WTC11 (cell line): ENCODE results near the gene KNOP1. TPM values are rescaled to one million over a fixed set of nuclear protein-coding genes. Genes with fewer than 3 reads are reported as not detected.

ENCODE experiments used
- ATAC-seq: fragments of 200-7000 bp; cut with Tn5 transposase; 2 replicates; pipeline ENCODE4 v1.10.0; 2021; ENCODE audit warnings: mild to moderate bottlenecking, moderate library complexity
- CTCF ChIA-PET: fragments of 300-600 bp; sonication (Branson Sonifier 250); formaldehyde crosslinking; loops from one replicate; lab custom pipeline; 2021; ENCODE audit warnings: antibody characterized with exemption; lab: Charles Lee
- POLR2A ChIA-PET: fragments of 350-600 bp; sonication (Branson Sonifier 250); formaldehyde crosslinking; loops from one replicate; lab custom pipeline; 2021; ENCODE audit warnings: antibody characterized with exemption; lab: Charles Lee
- DNase-seq: peaks from one replicate; pipeline ENCODE4 v3.0.0; 2021; ENCODE audit warnings: low spot score
- H3K27ac Mint-ChIP-seq: 2 replicates; pipeline ENCODE4 v1.8.0; 2021; ENCODE audit warnings: mixed read lengths
- H3K27me3 Mint-ChIP-seq: 2 replicates; pipeline ENCODE4 v1.8.0; 2021; ENCODE audit warnings: low read depth, mild to moderate bottlenecking, moderate library complexity, mixed read lengths
- H3K36me3 Mint-ChIP-seq: 2 replicates; pipeline ENCODE4 v1.8.0; 2021; ENCODE audit warnings: mixed read lengths
- H3K4me1 Mint-ChIP-seq: 2 replicates; pipeline ENCODE4 v1.8.0; 2022; ENCODE audit warnings: mixed read lengths
- H3K4me3 Mint-ChIP-seq: 2 replicates; pipeline ENCODE4 v1.8.0; 2021; ENCODE audit warnings: mild to moderate bottlenecking, moderate library complexity, mixed read lengths
- H3K9me3 Mint-ChIP-seq: 2 replicates; pipeline ENCODE4 v1.8.0; 2021; ENCODE audit warnings: mixed read lengths
- CDX4 ChIP-seq: fragments of 250-450 bp; sonication (Bioruptor Pico); IDR thresholded peaks from 2 replicates; pipeline ENCODE4 v1.9.0; 2021; ENCODE audit warnings: moderate library complexity, mild to moderate bottlenecking, inconsistent platforms, borderline replicate concordance
- ERG ChIP-seq: fragments of 250-450 bp; sonication (Bioruptor Pico); IDR thresholded peaks from 2 replicates; pipeline ENCODE4 v1.8.0; 2021; ENCODE audit warnings: mild to moderate bottlenecking
- GABPB1 ChIP-seq: sonication (generic); formaldehyde crosslinking; IDR thresholded peaks from 2 replicates; pipeline ENCODE4 v1.8.1; 2023; ENCODE audit warnings: mild to moderate bottlenecking, missing genetic modification reagents
- GRHL2 ChIP-seq: fragments of 250-450 bp; sonication (Bioruptor Pico); IDR thresholded peaks from 2 replicates; pipeline ENCODE4 v1.8.0; 2022; ENCODE audit warnings: mild to moderate bottlenecking, moderate library complexity; ENCODE audit not compliant: insufficient replicate concordance, severe bottlenecking
- MXD4 ChIP-seq: fragments of 250-450 bp; sonication (Bioruptor Pico); IDR thresholded peaks from 2 replicates; pipeline ENCODE4 v1.8.0; 2021; ENCODE audit warnings: mild to moderate bottlenecking, moderate library complexity, borderline replicate concordance
- PRRX2 ChIP-seq: fragments of 250-450 bp; sonication (Bioruptor Pico); IDR thresholded peaks from 2 replicates; pipeline ENCODE4 v1.8.0; 2021; ENCODE audit warnings: mild to moderate bottlenecking
- ZNF138 ChIP-seq: sonication (generic); formaldehyde crosslinking; conservative IDR thresholded peaks from 2 replicates; pipeline ENCODE4 v1.8.1; 2022; ENCODE audit warnings: mild to moderate bottlenecking, moderate library complexity, missing genetic modification reagents
- ZNF281 ChIP-seq: sonication (generic); formaldehyde crosslinking; IDR thresholded peaks from 2 replicates; pipeline ENCODE4 v1.8.0; 2023; ENCODE audit warnings: mild to moderate bottlenecking, missing genetic modification reagents
- ZNF317 ChIP-seq: sonication (generic); formaldehyde crosslinking; IDR thresholded peaks from 2 replicates; pipeline ENCODE4 v1.8.1; 2023; ENCODE audit warnings: low read depth, mild to moderate bottlenecking, moderate library complexity, missing genetic modification reagents, borderline replicate concordance
- total RNA-seq: library from RNA; stranded (reverse); gene quantifications from 3 replicates; pipeline ENCODE4 v1.2.3, GENCODE V29; 2021
- TF ChIP-seq, protein P1 (sequence below): fragments of 250-450 bp; sonication (Bioruptor Pico); IDR thresholded peaks from 2 replicates; pipeline ENCODE4 v1.9.0; 2021; ENCODE audit warnings: mild to moderate bottlenecking
- TF ChIP-seq, protein P2 (sequence below): fragments of 250-450 bp; sonication (Bioruptor Pico); IDR thresholded peaks from 2 replicates; pipeline ENCODE4 v2.1.2; 2022; ENCODE audit warnings: mild to moderate bottlenecking, moderate library complexity
- TF ChIP-seq, protein P3 (sequence below): sonication (generic); formaldehyde crosslinking; IDR thresholded peaks from 2 replicates; pipeline ENCODE4 v1.8.1; 2022; ENCODE audit warnings: mild to moderate bottlenecking, moderate library complexity, missing genetic modification reagents
- TF ChIP-seq, protein P4 (sequence below): sonication (generic); formaldehyde crosslinking; IDR thresholded peaks from 2 replicates; pipeline ENCODE4 v1.8.0; 2022; ENCODE audit warnings: mild to moderate bottlenecking, missing genetic modification reagents
- TF ChIP-seq, protein P5 (sequence below): sonication (generic); formaldehyde crosslinking; IDR thresholded peaks from 2 replicates; pipeline ENCODE4 v1.8.1; 2023; ENCODE audit warnings: mild to moderate bottlenecking, missing genetic modification reagents
- TF ChIP-seq, protein P6 (sequence below): sonication (generic); formaldehyde crosslinking; IDR thresholded peaks from 2 replicates; pipeline ENCODE4 v1.8.1; 2023; ENCODE audit warnings: mild to moderate bottlenecking, missing genetic modification reagents, moderate library complexity

The KNOP1 gene
- total RNA-seq, 1 experiment from 2014 or later: 102 TPM

GRCh38 chr16:19687279-19687678 is 30.7 kb downstream of the KNOP1 start (continued):
- TF ChIP-seq, protein P1, sequence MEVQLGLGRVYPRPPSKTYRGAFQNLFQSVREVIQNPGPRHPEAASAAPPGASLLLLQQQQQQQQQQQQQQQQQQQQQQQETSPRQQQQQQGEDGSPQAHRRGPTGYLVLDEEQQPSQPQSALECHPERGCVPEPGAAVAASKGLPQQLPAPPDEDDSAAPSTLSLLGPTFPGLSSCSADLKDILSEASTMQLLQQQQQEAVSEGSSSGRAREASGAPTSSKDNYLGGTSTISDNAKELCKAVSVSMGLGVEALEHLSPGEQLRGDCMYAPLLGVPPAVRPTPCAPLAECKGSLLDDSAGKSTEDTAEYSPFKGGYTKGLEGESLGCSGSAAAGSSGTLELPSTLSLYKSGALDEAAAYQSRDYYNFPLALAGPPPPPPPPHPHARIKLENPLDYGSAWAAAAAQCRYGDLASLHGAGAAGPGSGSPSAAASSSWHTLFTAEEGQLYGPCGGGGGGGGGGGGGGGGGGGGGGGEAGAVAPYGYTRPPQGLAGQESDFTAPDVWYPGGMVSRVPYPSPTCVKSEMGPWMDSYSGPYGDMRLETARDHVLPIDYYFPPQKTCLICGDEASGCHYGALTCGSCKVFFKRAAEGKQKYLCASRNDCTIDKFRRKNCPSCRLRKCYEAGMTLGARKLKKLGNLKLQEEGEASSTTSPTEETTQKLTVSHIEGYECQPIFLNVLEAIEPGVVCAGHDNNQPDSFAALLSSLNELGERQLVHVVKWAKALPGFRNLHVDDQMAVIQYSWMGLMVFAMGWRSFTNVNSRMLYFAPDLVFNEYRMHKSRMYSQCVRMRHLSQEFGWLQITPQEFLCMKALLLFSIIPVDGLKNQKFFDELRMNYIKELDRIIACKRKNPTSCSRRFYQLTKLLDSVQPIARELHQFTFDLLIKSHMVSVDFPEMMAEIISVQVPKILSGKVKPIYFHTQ (CRISPR knock-in tag): no peak
- TF ChIP-seq, protein P2, sequence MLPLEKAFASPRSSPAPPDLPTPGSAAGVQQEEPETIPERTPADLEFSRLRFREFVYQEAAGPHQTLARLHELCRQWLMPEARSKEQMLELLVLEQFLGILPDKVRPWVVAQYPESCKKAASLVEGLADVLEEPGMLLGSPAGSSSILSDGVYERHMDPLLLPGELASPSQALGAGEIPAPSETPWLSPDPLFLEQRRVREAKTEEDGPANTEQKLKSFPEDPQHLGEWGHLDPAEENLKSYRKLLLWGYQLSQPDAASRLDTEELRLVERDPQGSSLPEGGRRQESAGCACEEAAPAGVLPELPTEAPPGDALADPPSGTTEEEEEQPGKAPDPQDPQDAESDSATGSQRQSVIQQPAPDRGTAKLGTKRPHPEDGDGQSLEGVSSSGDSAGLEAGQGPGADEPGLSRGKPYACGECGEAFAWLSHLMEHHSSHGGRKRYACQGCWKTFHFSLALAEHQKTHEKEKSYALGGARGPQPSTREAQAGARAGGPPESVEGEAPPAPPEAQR (CRISPR knock-in tag): no peak
- TF ChIP-seq, protein P3, sequence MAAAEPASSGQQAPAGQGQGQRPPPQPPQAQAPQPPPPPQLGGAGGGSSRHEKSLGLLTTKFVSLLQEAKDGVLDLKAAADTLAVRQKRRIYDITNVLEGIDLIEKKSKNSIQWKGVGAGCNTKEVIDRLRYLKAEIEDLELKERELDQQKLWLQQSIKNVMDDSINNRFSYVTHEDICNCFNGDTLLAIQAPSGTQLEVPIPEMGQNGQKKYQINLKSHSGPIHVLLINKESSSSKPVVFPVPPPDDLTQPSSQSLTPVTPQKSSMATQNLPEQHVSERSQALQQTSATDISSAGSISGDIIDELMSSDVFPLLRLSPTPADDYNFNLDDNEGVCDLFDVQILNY (CRISPR knock-in tag): no peak
- no peak for TF ChIP-seq ZNF281 (CRISPR knock-in tag)
- TF ChIP-seq MXD4: no peak

DNA sequence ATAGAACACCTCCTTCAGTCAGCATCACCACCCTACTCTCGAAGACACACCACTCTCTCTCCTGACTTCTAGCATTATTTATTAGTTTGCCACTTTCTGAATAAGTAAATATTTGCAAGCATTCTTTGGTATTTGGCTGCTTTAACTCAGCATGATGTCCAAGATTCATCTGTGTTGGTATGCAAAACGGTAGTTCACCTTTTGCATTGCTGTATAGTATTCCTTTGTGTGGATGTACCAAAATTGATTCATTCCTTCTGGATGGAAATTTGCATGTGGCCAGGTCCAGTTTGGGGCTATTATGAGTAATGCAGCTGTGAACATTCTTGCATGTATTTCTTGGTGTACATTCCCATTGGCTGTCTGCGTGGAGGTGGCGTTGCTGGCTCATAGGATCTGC is 32.9 kb downstream of the KNOP1 start:
- peaks cover 2% of the 10 kb centered on the region; the same call in 1 of the 2 replicates for H3K4me1 Mint-ChIP-seq
- no peak for ATAC-seq
- H3K27me3 Mint-ChIP-seq: no peaks in the 10 kb centered on the region
- no peak overlapping the region for H3K4me3 Mint-ChIP-seq
- ChIA-PET POLR2A (no interaction called here), CTCF (interaction anchor here (0.6 to 1.1 kb wide), 2 partner anchors 42 to 222 kb away, joined by 3 read pairs; no protein-coding TSS in a partner anchor)
- no peak overlapping the region for H3K27ac Mint-ChIP-seq
- DNase-seq: no peak
- H3K9me3 Mint-ChIP-seq: peaks cover 12% of the 10 kb centered on the region
- peaks cover 49% of the 10 kb centered on the region for H3K36me3 Mint-ChIP-seq
- TF ChIP-seq ZNF138 (CRISPR knock-in tag) (no peak), PRRX2 (CRISPR knock-in tag) (no peak), ZNF317 (CRISPR knock-in tag) (no peak), ERG (CRISPR knock-in tag) (no peak), ZNF281 (CRISPR knock-in tag) (no peak), CDX4 (CRISPR knock-in tag) (no peak), GABPB1 (CRISPR knock-in tag) (no peak), GRHL2 (CRISPR knock-in tag) (no peak)
- TF ChIP-seq, protein P4, sequence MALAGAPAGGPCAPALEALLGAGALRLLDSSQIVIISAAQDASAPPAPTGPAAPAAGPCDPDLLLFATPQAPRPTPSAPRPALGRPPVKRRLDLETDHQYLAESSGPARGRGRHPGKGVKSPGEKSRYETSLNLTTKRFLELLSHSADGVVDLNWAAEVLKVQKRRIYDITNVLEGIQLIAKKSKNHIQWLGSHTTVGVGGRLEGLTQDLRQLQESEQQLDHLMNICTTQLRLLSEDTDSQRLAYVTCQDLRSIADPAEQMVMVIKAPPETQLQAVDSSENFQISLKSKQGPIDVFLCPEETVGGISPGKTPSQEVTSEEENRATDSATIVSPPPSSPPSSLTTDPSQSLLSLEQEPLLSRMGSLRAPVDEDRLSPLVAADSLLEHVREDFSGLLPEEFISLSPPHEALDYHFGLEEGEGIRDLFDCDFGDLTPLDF (CRISPR knock-in tag): no peak
- TF ChIP-seq, protein P5, sequence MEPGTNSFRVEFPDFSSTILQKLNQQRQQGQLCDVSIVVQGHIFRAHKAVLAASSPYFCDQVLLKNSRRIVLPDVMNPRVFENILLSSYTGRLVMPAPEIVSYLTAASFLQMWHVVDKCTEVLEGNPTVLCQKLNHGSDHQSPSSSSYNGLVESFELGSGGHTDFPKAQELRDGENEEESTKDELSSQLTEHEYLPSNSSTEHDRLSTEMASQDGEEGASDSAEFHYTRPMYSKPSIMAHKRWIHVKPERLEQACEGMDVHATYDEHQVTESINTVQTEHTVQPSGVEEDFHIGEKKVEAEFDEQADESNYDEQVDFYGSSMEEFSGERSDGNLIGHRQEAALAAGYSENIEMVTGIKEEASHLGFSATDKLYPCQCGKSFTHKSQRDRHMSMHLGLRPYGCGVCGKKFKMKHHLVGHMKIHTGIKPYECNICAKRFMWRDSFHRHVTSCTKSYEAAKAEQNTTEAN (CRISPR knock-in tag): no peak
- TF ChIP-seq, protein P6, sequence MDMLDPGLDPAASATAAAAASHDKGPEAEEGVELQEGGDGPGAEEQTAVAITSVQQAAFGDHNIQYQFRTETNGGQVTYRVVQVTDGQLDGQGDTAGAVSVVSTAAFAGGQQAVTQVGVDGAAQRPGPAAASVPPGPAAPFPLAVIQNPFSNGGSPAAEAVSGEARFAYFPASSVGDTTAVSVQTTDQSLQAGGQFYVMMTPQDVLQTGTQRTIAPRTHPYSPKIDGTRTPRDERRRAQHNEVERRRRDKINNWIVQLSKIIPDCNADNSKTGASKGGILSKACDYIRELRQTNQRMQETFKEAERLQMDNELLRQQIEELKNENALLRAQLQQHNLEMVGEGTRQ (CRISPR knock-in tag): no peak
